Testis (tissue), 2 donors: Measurements from ENCODE around the gene PANX1.

ENCODE experiments used
- POLR2A ChIP-seq: fragments of 450-650 bp; IDR thresholded peaks from one replicate; pipeline ENCODE4 v1.6.1; 2017; ENCODE audit warnings: antibody characterized with exemption, mild to moderate bottlenecking, moderate library complexity
- TF ChIP-seq, protein P1 (sequence below), 3 experiments: fragments of 450-650 bp in 2 of 3; fragments of 200-600 bp in 1 of 3; sonication (generic) in 1 of 3; IDR thresholded peaks; one replicate each; pipeline ENCODE4 v1.5.1; 2016 to 2019; ENCODE audit warnings: antibody characterized with exemption in 3 of 3, mild to moderate bottlenecking in 2 of 3, moderate library complexity in 1 of 3

GRCh38 chr11:94179696-94180095, 51.1 kb downstream of the PANX1 start:
- TF ChIP-seq, protein P1, sequence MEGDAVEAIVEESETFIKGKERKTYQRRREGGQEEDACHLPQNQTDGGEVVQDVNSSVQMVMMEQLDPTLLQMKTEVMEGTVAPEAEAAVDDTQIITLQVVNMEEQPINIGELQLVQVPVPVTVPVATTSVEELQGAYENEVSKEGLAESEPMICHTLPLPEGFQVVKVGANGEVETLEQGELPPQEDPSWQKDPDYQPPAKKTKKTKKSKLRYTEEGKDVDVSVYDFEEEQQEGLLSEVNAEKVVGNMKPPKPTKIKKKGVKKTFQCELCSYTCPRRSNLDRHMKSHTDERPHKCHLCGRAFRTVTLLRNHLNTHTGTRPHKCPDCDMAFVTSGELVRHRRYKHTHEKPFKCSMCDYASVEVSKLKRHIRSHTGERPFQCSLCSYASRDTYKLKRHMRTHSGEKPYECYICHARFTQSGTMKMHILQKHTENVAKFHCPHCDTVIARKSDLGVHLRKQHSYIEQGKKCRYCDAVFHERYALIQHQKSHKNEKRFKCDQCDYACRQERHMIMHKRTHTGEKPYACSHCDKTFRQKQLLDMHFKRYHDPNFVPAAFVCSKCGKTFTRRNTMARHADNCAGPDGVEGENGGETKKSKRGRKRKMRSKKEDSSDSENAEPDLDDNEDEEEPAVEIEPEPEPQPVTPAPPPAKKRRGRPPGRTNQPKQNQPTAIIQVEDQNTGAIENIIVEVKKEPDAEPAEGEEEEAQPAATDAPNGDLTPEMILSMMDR (IDR thresholded peaks at IDR 0.05): no peak
- TF ChIP-seq POLR2A: no peak
